Measurements from ENCODE around the gene ACER3. TPM values are rescaled to one million over a fixed set of nuclear protein-coding genes. Genes with fewer than 3 reads are reported as not detected.

ACER3 gene
- total RNA-seq, 1 experiment from 2014 or later: 21.0 TPM

GRCh38 chr11:77069969-77070582 is 209.4 kb downstream of the ACER3 start:
- DNase-seq: no peak
- CTCF ChIA-PET: interaction anchor here (0.6 kb wide), 2 partner anchors 13 to 23 kb away, joined by 3 to 6 read pairs; no protein-coding TSS in a partner anchor
- BruUV-seq (replicated peaks): no TSS peak

GRCh38 chr11:77071077-77071476 is 210.4 kb downstream of the ACER3 start:
- no peaks in the 10 kb centered on the region for H3K9me3 Mint-ChIP-seq (ENCODE audit: low read depth, unreplicated experiment)
- H3K4me1 Mint-ChIP-seq (ENCODE audit: low read depth, unreplicated experiment): peaks cover 68% of the 10 kb centered on the region
- no peak for DNase-seq
- no peak overlapping the region for H3K27ac Mint-ChIP-seq (ENCODE audit: unreplicated experiment)
- CTCF ChIA-PET: no interaction called here
- peaks cover 32% of the 10 kb centered on the region for H3K36me3 Mint-ChIP-seq (ENCODE audit: insufficient read depth, unreplicated experiment)
- no peaks in the 10 kb centered on the region for H3K27me3 Mint-ChIP-seq (ENCODE audit: unreplicated experiment)
- intact Hi-C loops (cut with micrococcal nuclease; ENCODE audit: unreplicated experiment): no loop called here
- H3K4me3 Mint-ChIP-seq (ENCODE audit: low read depth, unreplicated experiment): no peak overlapping the region
- BruUV-seq (replicated peaks): no TSS peak
- TF ChIP-seq CTCF (IDR thresholded peaks at IDR 0.05; ENCODE audit: unreplicated experiment): no peak

More at GRCh38 chr11:77069969-77070582, 209.4 kb downstream of the ACER3 start:
- no peak for TF ChIP-seq CTCF (IDR thresholded peaks at IDR 0.05; ENCODE audit: unreplicated experiment)
- Mint-ChIP-seq H3K27ac (ENCODE audit: unreplicated experiment) (no peak overlapping the region), H3K9me3 (ENCODE audit: low read depth, unreplicated experiment) (no peaks in the 10 kb centered on the region), H3K4me3 (ENCODE audit: low read depth, unreplicated experiment) (no peak overlapping the region), H3K36me3 (ENCODE audit: insufficient read depth, unreplicated experiment) (peaks cover 35% of the 10 kb centered on the region), H3K27me3 (ENCODE audit: unreplicated experiment) (no peaks in the 10 kb centered on the region), H3K4me1 (ENCODE audit: low read depth, unreplicated experiment) (peaks cover 67% of the 10 kb centered on the region)
- intact Hi-C loops (cut with micrococcal nuclease; ENCODE audit: unreplicated experiment): no loop called here

DNA sequence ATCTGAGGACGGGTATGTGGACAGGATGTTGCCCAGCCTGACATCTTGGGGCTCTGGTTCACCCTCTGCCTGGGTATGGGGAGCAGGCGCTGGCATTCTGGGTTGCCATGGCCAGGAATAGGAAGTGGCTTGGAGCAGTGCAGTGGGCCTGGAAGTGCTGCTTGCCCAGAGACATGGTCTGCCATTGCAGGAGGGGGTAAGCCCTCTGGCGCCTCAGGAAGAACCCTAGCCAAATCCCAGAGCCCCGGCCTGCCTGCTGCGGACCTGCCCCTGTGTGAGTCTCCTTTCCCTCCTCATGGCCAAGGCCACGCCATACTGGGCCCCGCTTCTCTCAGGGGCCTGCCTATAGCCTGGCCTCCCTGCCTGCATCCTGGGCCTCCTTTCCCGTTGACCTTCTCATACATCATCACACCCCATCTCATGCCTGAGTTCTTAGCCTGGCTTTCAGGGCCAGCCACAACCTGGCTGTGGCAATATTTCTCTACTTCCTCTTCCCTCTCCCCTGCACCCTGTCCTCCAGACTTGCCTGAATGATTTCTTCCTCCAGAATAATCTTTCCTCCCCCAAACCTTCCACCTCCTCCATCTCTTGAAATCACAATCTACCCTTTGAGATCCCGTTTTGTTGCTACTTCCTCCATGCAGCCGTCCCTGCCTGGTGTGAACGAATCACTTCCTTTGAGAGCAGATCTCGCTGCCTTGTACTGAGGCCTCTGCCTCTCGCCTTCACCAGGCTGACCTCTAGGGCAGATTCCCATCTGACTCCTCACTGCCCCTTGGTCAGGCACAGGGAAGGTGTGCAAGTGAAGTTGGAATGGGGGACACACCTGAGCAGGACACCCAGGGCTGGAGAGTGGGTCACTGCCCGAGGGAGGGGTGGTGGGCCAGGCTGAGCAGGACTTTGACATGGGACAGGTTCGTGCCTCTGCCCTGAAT is 211.2 kb downstream of the ACER3 start:
- no TSS peak for BruUV-seq (replicated peaks)

More for the DNA sequence above, 211.2 kb downstream of the ACER3 start:
- Mint-ChIP-seq H3K36me3 (ENCODE audit: insufficient read depth, unreplicated experiment) (peaks cover 23% of the 10 kb centered on the region), H3K9me3 (ENCODE audit: low read depth, unreplicated experiment) (no peaks in the 10 kb centered on the region), H3K4me3 (ENCODE audit: low read depth, unreplicated experiment) (no peak overlapping the region), H3K4me1 (ENCODE audit: low read depth, unreplicated experiment) (peaks cover 75% of the 10 kb centered on the region), H3K27me3 (ENCODE audit: unreplicated experiment) (no peaks in the 10 kb centered on the region), H3K27ac (ENCODE audit: unreplicated experiment) (peak overlapping the region; percentile 16)
- DNase-seq: no peak
- CTCF ChIA-PET: no interaction called here
- no peak for TF ChIP-seq CTCF (IDR thresholded peaks at IDR 0.05; ENCODE audit: unreplicated experiment)
- intact Hi-C loops (cut with micrococcal nuclease; ENCODE audit: unreplicated experiment): no loop called here
